HepG2 (cell line): ENCODE measurements around the gene DAZAP1. TPM values are rescaled to one million over a fixed set of nuclear protein-coding genes. Genes with fewer than 3 reads are reported as not detected.

Experiments used
- ATAC-seq: fragments of 200-7000 bp; cut with Tn5 transposase; 3 replicates; pipeline ENCODE4 v1.9.1; 2020; ENCODE audit warnings: mild to moderate bottlenecking, moderate library complexity
- BruUV-seq: library from RNA; stranded (reverse); fragments of 400-500 nt; replicated peaks from 2 replicates; lab custom pipeline; 2021; lab: Mats Ljungman, UMichigan
- CTCF ChIA-PET: fragments of 300-600 bp; formaldehyde crosslinking; extraction: SDS; loops from one replicate; lab custom pipeline; 2021; ENCODE audit warnings: low total read pairs, inconsistent platforms, low intra/inter-chr PET ratio; lab: Yijun Ruan, JAX
- POLR2A ChIA-PET: fragments of 350-600 bp; sonication (Branson Sonifier 250); formaldehyde crosslinking; loops from one replicate; lab custom pipeline; 2020; ENCODE audit warnings: antibody characterized with exemption, inconsistent platforms; lab: Yijun Ruan, JAX
- DNase-seq: peaks from one replicate; pipeline ENCODE4 v3.0.0-alpha.2; 2015; ENCODE audit warnings: low spot score
- FAIRE-seq: peaks from 3 replicates; lab custom pipeline; 2011; peaks lifted over from hg19 to GRCh38; lab: Jason Lieb, UNC
- H2AFZ ChIP-seq: one replicate; pipeline ENCODE4 v1.6.1; 2011; ENCODE audit warnings: low read length, inconsistent platforms
- H3K27ac ChIP-seq: fragments of 300-600 bp; 3 replicates; pipeline ENCODE4 v1.8.0; 2011; ENCODE audit warnings: mixed run types, mild to moderate bottlenecking, mixed read lengths, low read length, inconsistent platforms; ENCODE audit not compliant: insufficient read depth; ENCODE audit errors: extremely low read length
- H3K27me3 ChIP-seq, 2 experiments: fragments of 200-600 bp in 1 of 2; 2 replicates in 1 of 2; 3 replicates in 1 of 2; pipeline versions ENCODE4 v1.6.0 to v1.8.0; 2011; ENCODE audit warnings: low read length in 2 of 2, mild to moderate bottlenecking in 2 of 2, moderate library complexity in 2 of 2, inconsistent platforms in 1 of 2; ENCODE audit not compliant: insufficient read depth in 2 of 2, control insufficient read depth in 1 of 2
- H3K36me3 ChIP-seq, 2 experiments: fragments of 200-600 bp in 1 of 2; replicated peaks in 1 of 2; 2 replicates in 1 of 2; 3 replicates in 1 of 2; pipeline versions ENCODE4 v1.5.1 to v1.8.0; 2011; ENCODE audit warnings: low read length in 2 of 2, inconsistent platforms in 1 of 2; ENCODE audit not compliant: insufficient read depth in 2 of 2, control insufficient read depth in 1 of 2
- H3K4me1 ChIP-seq: 2 replicates; pipeline ENCODE4 v1.5.1; 2012; ENCODE audit warnings: low read length, inconsistent platforms; ENCODE audit not compliant: insufficient read depth
- H3K4me2 ChIP-seq: 2 replicates; pipeline ENCODE4 v1.6.0; 2011; ENCODE audit warnings: low read depth, low read length, inconsistent platforms
- H3K4me3 ChIP-seq, 3 experiments: fragments of 200-600 bp in 1 of 3; sonication (generic), shearing (Covaris generic) in 1 of 3; replicated peaks in 1 of 3; 2 replicates each; pipeline ENCODE4 v1.5.1; 2011 to 2016; ENCODE audit warnings: low read length in 3 of 3, inconsistent platforms in 2 of 3, low read depth in 2 of 3, mild to moderate bottlenecking in 2 of 3, control low read depth in 1 of 3, mixed read lengths in 1 of 3; ENCODE audit not compliant: insufficient read depth in 1 of 3
- H3K79me2 ChIP-seq: one replicate; pipeline ENCODE4 v1.6.1; 2011; ENCODE audit warnings: low read length, inconsistent platforms; ENCODE audit not compliant: insufficient read depth
- H3K9ac ChIP-seq: 2 replicates; pipeline ENCODE4 v1.6.0; 2011; ENCODE audit warnings: mild to moderate bottlenecking, low read depth, low read length, inconsistent platforms; ENCODE audit not compliant: insufficient read depth
- H3K9me3 ChIP-seq: 2 replicates; pipeline ENCODE4 v1.5.1; 2012; ENCODE audit warnings: mild to moderate bottlenecking, low read length
- H4K20me1 ChIP-seq: 2 replicates; pipeline ENCODE4 v1.6.0; 2011; ENCODE audit warnings: inconsistent platforms, mild to moderate bottlenecking, low read length, moderate library complexity; ENCODE audit not compliant: insufficient read depth
- AGO2 ChIP-seq: fragments of 200-400 bp; formaldehyde crosslinking; optimal IDR thresholded peaks from 2 replicates; pipeline ENCODE3; 2017; ENCODE audit warnings: mild to moderate bottlenecking, low read depth, low read length, moderate library complexity
- CHD4 ChIP-seq: fragments of 200-600 bp; sonication (generic); IDR thresholded peaks from 2 replicates; pipeline ENCODE4 v1.7.0; 2017; ENCODE audit warnings: mild to moderate bottlenecking, low read length, borderline replicate concordance
- CREB1 ChIP-seq, 2 experiments: fragments of 450-650 bp in 1 of 2; IDR thresholded peaks; 2 replicates each; pipeline ENCODE4 v1.6.1; 2016 to 2017; ENCODE audit warnings: control low read depth in 1 of 2, mild to moderate bottlenecking in 1 of 2, missing compliant biosample characterization in 1 of 2, missing genetic modification characterization in 1 of 2
- FOXJ3 ChIP-seq: sonication (generic); formaldehyde crosslinking; IDR thresholded peaks from 2 replicates; pipeline ENCODE4 v1.4.0; 2020; ENCODE audit warnings: missing genetic modification reagents, mild to moderate bottlenecking, borderline replicate concordance
- NFE2L1 ChIP-seq: sonication (generic); formaldehyde crosslinking; IDR thresholded peaks from 2 replicates; pipeline ENCODE4 v1.4.0; 2020; ENCODE audit warnings: missing genetic modification reagents, mild to moderate bottlenecking, borderline replicate concordance
- NFKBIZ ChIP-seq: IDR thresholded peaks from 2 replicates; pipeline ENCODE4 v1.6.1; 2018; ENCODE audit warnings: missing genetic modification reagents, missing compliant biosample characterization
- RBFOX2 ChIP-seq: fragments of 200-400 bp; formaldehyde crosslinking; IDR thresholded peaks from 2 replicates; pipeline ENCODE4 v1.6.1; 2017; ENCODE audit warnings: low read depth, mild to moderate bottlenecking, low read length
- RFX5 ChIP-seq: IDR thresholded peaks from 2 replicates; pipeline ENCODE4 v1.6.1; 2011; ENCODE audit warnings: low read depth, low read length, improper control_type of control experiment
- SIX4 ChIP-seq: sonication (generic); formaldehyde crosslinking; IDR thresholded peaks from 2 replicates; pipeline ENCODE4 v1.4.0; 2020; ENCODE audit warnings: missing genetic modification reagents
- ZFP36 ChIP-seq: fragments of 150-350 bp; IDR thresholded peaks from 2 replicates; pipeline ENCODE4 v1.6.1; 2018; ENCODE audit warnings: borderline replicate concordance, low read length, low read depth; ENCODE audit not compliant: partially characterized antibody
- ZMYM3 ChIP-seq: sonication (generic); formaldehyde crosslinking; IDR thresholded peaks from 2 replicates; pipeline ENCODE4 v1.5.1; 2020; ENCODE audit warnings: mild to moderate bottlenecking, missing genetic modification reagents
- ZNF607 ChIP-seq: sonication (generic); formaldehyde crosslinking; IDR thresholded peaks from 2 replicates; pipeline ENCODE4 v1.5.1; 2020; ENCODE audit warnings: missing genetic modification reagents, mild to moderate bottlenecking, borderline replicate concordance
- ZNF670 ChIP-seq: sonication (generic); formaldehyde crosslinking; IDR thresholded peaks from 2 replicates; pipeline ENCODE4 v1.8.0; 2022; ENCODE audit warnings: mild to moderate bottlenecking, missing genetic modification reagents, borderline replicate concordance
- WGBS: methylation state at CpG from one replicate; pipeline ENCODE4 v1.1.6; 2017; ENCODE audit warnings: low lambda C conversion rate; 5-methylcytosine and 5-hydroxymethylcytosine counted together
- in situ Hi-C: cut with HindIII; loops from 2 replicates; pipeline ENCODE4 v1.10.0; 2017; ENCODE audit warnings: low pct_unique_long_range_greater_than_20kb; ENCODE audit not compliant: extremely low pct_ligation_motif_present
- intact Hi-C: fragments of 100-400 bp; cut with micrococcal nuclease; formaldehyde crosslinking; loops from one replicate; pipeline ENCODE4 v1.10.0; 2022; ENCODE audit not compliant: unreplicated experiment
- polyA plus RNA-seq, 8 experiments: library from polyadenylated mRNA; depleted of rRNA in 3 of 8; stranded (reverse) in 7 of 8; unstranded in 1 of 8; fragments of >200 nt; fragmentation: Illumina TruSeq in 4 of 8; extraction: Trizol in 4 of 8; gene quantifications; 2 replicates each; pipeline versions ENCODE4 v1.2.1 to v1.2.3, GENCODE V29; 2011 to 2016; ENCODE audit warnings: low read depth in 4 of 8, missing spikeins in 1 of 8, mixed read lengths in 1 of 8; ENCODE audit not compliant: insufficient read depth in 1 of 8
- total RNA-seq, 5 experiments: library from RNA; depleted of rRNA; stranded (reverse); fragments of >200 nt; fragmentation: Illumina TruSeq; extraction: Trizol; gene quantifications; 2 replicates each; pipeline ENCODE4 v1.2.3, GENCODE V29; 2016; ENCODE audit warnings: low read depth in 1 of 5
- TF ChIP-seq, protein P1 (sequence below): sonication (generic); formaldehyde crosslinking; IDR thresholded peaks from 2 replicates; pipeline ENCODE4 v1.8.1; 2022; ENCODE audit warnings: mild to moderate bottlenecking, missing genetic modification reagents
- TF ChIP-seq, protein P2 (sequence below): sonication (generic); formaldehyde crosslinking; IDR thresholded peaks from 2 replicates; pipeline ENCODE4 v1.4.0; 2020; ENCODE audit warnings: missing genetic modification reagents

The DAZAP1 gene
- total and polyA plus RNA-seq, 2 of the 13 experiments (the other 11 are each of a cell fraction or from before 2014, with no cell fraction given) = 63.3 to 79.2 TPM

DNA sequence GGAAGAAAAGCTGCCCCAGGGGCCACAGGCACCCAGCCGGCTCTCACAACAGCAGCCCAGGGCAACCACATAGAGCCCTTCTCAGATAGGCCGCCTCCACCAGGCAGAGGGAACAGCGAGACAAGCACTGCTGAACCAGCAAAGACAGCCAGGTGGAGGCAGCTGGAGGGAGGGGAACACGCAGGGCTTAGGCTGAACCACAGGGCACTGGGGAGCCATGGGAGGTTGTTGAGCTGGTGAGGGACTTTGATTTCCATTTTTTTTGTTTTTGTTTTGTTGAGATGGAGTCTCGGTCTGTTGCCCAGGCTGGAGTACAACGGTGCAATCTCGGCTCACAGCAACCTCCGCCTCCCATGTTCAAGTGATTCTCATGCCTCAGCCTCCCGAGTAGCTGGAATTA is 9.5 kb upstream of the DAZAP1 start:
- TSS peak; percentile 43 for BruUV-seq

GRCh38 chr19:1399079-1399478 is 8.3 kb upstream of the DAZAP1 start:
- Histone ChIP-seq H3K4me2 (no peak overlapping the region), H3K9ac (no peak overlapping the region), H3K4me3 (no peak overlapping the region), H3K27ac (peak overlapping the region; percentile 85), H3K79me2 (no peaks in the 10 kb centered on the region), H3K27me3 (no peaks in the 10 kb centered on the region), H2AFZ (no peak overlapping the region), H3K36me3 (0 out of 5 replicates have a peak, but pooled peaks cover 0 to 2% of the 10 kb centered on the region in 2 experiments), H4K20me1 (no peaks in the 10 kb centered on the region), H3K4me1 (peaks cover 60% of the 10 kb centered on the region), H3K9me3 (no peaks in the 10 kb centered on the region)
- CTCF ChIA-PET = no interaction called here
- ATAC-seq (no peak), FAIRE-seq (no peak), DNase-seq (no peak)
- WGBS = 99% methylated on average over 11 of the region's 19 CpGs
- no TSS peak for BruUV-seq
- in situ Hi-C loops = no loop called here
- POLR2A ChIA-PET = no interaction called here
- intact Hi-C loops = no loop called here
- peak; percentile 78 for TF ChIP-seq AGO2
- TF ChIP-seq, protein P1, sequence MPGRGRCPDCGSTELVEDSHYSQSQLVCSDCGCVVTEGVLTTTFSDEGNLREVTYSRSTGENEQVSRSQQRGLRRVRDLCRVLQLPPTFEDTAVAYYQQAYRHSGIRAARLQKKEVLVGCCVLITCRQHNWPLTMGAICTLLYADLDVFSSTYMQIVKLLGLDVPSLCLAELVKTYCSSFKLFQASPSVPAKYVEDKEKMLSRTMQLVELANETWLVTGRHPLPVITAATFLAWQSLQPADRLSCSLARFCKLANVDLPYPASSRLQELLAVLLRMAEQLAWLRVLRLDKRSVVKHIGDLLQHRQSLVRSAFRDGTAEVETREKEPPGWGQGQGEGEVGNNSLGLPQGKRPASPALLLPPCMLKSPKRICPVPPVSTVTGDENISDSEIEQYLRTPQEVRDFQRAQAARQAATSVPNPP (CRISPR knock-in tag) = no peak
- no peak for TF ChIP-seq ZNF607 (CRISPR knock-in tag)
- no peak for TF ChIP-seq NFKBIZ (CRISPR knock-in tag)
- peak; percentile 67; the same call in 1 of the 2 replicates for TF ChIP-seq RBFOX2
- TF ChIP-seq, protein P2, sequence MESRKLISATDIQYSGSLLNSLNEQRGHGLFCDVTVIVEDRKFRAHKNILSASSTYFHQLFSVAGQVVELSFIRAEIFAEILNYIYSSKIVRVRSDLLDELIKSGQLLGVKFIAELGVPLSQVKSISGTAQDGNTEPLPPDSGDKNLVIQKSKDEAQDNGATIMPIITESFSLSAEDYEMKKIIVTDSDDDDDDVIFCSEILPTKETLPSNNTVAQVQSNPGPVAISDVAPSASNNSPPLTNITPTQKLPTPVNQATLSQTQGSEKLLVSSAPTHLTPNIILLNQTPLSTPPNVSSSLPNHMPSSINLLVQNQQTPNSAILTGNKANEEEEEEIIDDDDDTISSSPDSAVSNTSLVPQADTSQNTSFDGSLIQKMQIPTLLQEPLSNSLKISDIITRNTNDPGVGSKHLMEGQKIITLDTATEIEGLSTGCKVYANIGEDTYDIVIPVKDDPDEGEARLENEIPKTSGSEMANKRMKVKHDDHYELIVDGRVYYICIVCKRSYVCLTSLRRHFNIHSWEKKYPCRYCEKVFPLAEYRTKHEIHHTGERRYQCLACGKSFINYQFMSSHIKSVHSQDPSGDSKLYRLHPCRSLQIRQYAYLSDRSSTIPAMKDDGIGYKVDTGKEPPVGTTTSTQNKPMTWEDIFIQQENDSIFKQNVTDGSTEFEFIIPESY (CRISPR knock-in tag) = peak; percentile 28; the same call in 1 of the 2 replicates
- no peak for TF ChIP-seq RFX5
- no peak for TF ChIP-seq NFE2L1 (CRISPR knock-in tag)
- no peak for TF ChIP-seq ZNF670

More for the DNA sequence above, 9.5 kb upstream of the DAZAP1 start:
- Histone ChIP-seq H3K36me3 (peaks cover 0 to 10% of the 10 kb centered on the region in 2 experiments; a peak in 1 of 5 replicates), H3K79me2 (no peaks in the 10 kb centered on the region), H3K4me1 (peaks cover 53% of the 10 kb centered on the region), H3K4me3 (no peak overlapping the region), H3K4me2 (no peak overlapping the region), H4K20me1 (no peaks in the 10 kb centered on the region), H2AFZ (no peak overlapping the region), H3K27me3 (no peaks in the 10 kb centered on the region), H3K9me3 (no peaks in the 10 kb centered on the region), H3K9ac (no peak overlapping the region), H3K27ac (no peak overlapping the region)
- ChIA-PET POLR2A (no interaction called here), CTCF (no interaction called here)
- in situ Hi-C loops (no loop called here), intact Hi-C loops (no loop called here)
- 93% methylated on average over 9 of the region's 9 CpGs for WGBS
- no peak for FAIRE-seq
- ATAC-seq = no peak
- DNase-seq = no peak
- peak; percentile 86 for TF ChIP-seq ZMYM3
- TF ChIP-seq CHD4 = peak; percentile 36; the same call in 1 of the 2 replicates
- TF ChIP-seq CREB1 (IDR thresholded peaks at IDR 0.05) = no peak
- TF ChIP-seq CREB1 (CRISPR knock-in tag; IDR thresholded peaks at IDR 0.05) = no peak
- TF ChIP-seq, protein P2 (CRISPR knock-in tag) = peak; percentile 76
- no peak for TF ChIP-seq FOXJ3
- TF ChIP-seq SIX4 (CRISPR knock-in tag) = no peak
- TF ChIP-seq ZFP36 = peak; percentile 82
